Measurements from ENCODE around the gene SETBP1. TPM values are rescaled to one million over a fixed set of nuclear protein-coding genes. Genes with fewer than 3 reads are reported as not detected.

Gene SETBP1
- total and polyA plus RNA-seq, 2 of the 8 experiments (the other 6 are each of a cell fraction or from before 2014, with no cell fraction given), result 2.0 to 6.5 TPM

DNA sequence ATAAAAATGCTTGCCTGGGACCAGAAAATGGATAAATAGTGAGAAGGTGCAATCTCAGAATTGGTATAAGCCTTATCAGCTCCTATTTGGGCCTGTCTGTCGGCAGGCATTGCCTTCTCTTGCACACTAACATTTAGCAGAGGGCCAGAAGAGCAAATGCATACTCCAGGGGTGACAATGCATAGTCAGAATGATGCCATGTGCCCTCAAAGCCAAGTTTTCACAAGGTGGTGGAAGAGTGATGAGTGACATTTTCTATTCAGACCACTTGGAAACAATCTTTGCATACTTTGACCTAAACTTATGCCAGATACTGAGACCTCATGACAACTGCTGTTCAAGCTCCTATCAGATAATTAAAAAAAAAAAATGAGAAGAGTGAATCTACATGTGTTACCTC, 276.3 kb downstream of the SETBP1 start:
- H2BK15ac ChIP-seq (ENCODE audit: low read length), result no peak overlapping the region
- H4K8ac ChIP-seq (ENCODE audit: extremely low read depth, insufficient read depth, low read length), result no peak overlapping the region
- no peak overlapping the region for H2AFZ ChIP-seq (ENCODE audit: low read length)
- no peak overlapping the region for H3K18ac ChIP-seq (ENCODE audit: extremely low read depth, low read length)
- no peak overlapping the region for H3K4ac ChIP-seq (replicated peaks; ENCODE audit: insufficient read length, low read depth, low read length)
- H3K4me2 ChIP-seq (ENCODE audit: insufficient read depth in 1 of 2, low read depth in 2 of 2, low read length in 2 of 2), result no peak overlapping the region
- H2BK5ac ChIP-seq (ENCODE audit: low read depth, low read length), result no peak overlapping the region
- no peak overlapping the region for H3K9ac ChIP-seq (replicated peaks in 1 of 4; ENCODE audit: extremely low read depth in 1 of 4, low read depth in 3 of 4, low read length in 3 of 4)
- no peak overlapping the region for H3K14ac ChIP-seq (ENCODE audit: insufficient read length)
- no peaks in the 10 kb centered on the region for H4K20me1 ChIP-seq (replicated peaks in 1 of 2; ENCODE audit: control insufficient read depth in 1 of 2, insufficient read depth in 2 of 2, low read length in 2 of 2)
- no peak overlapping the region for H2BK12ac ChIP-seq (ENCODE audit: low read depth, low read length)
- ChIA-PET CTCF (ENCODE audit: partially characterized antibody) (interaction anchor here (0.6 to 1.1 kb wide), 2 partner anchors 16 to 17 kb away, joined by 3 to 4 read pairs; no protein-coding TSS in a partner anchor), POLR2A (ENCODE audit: partially characterized antibody) (no interaction called here)
- no peak for FAIRE-seq
- H3K79me2 ChIP-seq (ENCODE audit: control insufficient read depth in 1 of 2, insufficient read depth in 2 of 2, low read length in 2 of 2), result no peaks in the 10 kb centered on the region
- no peaks in the 10 kb centered on the region for H3K23me2 ChIP-seq (ENCODE audit: low read depth, low read length)
- no peak overlapping the region for H3K4me3 ChIP-seq (ENCODE audit: extremely low read depth in 1 of 4, insufficient read depth in 2 of 4, low read depth in 3 of 4, low read length in 4 of 4)
- H2BK120ac ChIP-seq (replicated peaks; ENCODE audit: low read depth, low read length), result no peak overlapping the region
- H3K4me1 ChIP-seq (replicated peaks in 1 of 4; ENCODE audit: control insufficient read depth in 3 of 4, insufficient read depth in 4 of 4, low read length in 3 of 4), result no peaks in the 10 kb centered on the region
- no peak overlapping the region for H2AK5ac ChIP-seq (ENCODE audit: low read depth, low read length)
- DNase-seq (ENCODE audit: low read depth in 1 of 2, low spot score in 2 of 2), result no peak
- H3K79me1 ChIP-seq (ENCODE audit: low read depth, low read length), result no peaks in the 10 kb centered on the region
- H4K91ac ChIP-seq (replicated peaks; ENCODE audit: insufficient read length, low read length), result no peak overlapping the region
- 76% methylated on average over 1 of the region's 1 CpG; no CpG with 5 or more reads in 1 of the 2 experiments for WGBS, 2 experiments (ENCODE audit: extremely low coverage in 1 of 2, insufficient coverage in 1 of 2, insufficient read length in 1 of 2, insufficient replicate concordance in 2 of 2, low coverage in 1 of 2, low lambda C conversion rate in 2 of 2, missing lambda C conversion rate in 1 of 2)
- no peak overlapping the region for H4K5ac ChIP-seq (ENCODE audit: insufficient read length, low read depth, low read length)
- H3K27me3 ChIP-seq (replicated peaks in 1 of 4; ENCODE audit: control insufficient read depth in 3 of 4, extremely low read depth in 1 of 4, insufficient read depth in 3 of 4, low read length in 3 of 4), result no peaks in the 10 kb centered on the region
- H3K23ac ChIP-seq (ENCODE audit: insufficient read length), result no peak overlapping the region
- no peaks in the 10 kb centered on the region for H3K36me3 ChIP-seq (ENCODE audit: control insufficient read depth in 2 of 4, insufficient read depth in 4 of 4, low read length in 3 of 4)
- no peak overlapping the region for H2BK20ac ChIP-seq (ENCODE audit: low read length)
- H3K56ac ChIP-seq (replicated peaks; ENCODE audit: insufficient read length, low read depth, low read length), result no peak overlapping the region
- no peak overlapping the region for H3K27ac ChIP-seq (ENCODE audit: low read depth, low read length)
- no peak for TF ChIP-seq TAF7 (optimal IDR thresholded peaks at IDR 0.05; ENCODE audit: borderline replicate concordance, low read depth, low read length)
- no peak for TF ChIP-seq CTBP2 (IDR thresholded peaks at IDR 0.05; ENCODE audit: borderline replicate concordance, insufficient read depth, insufficient read length, low read length)
- TF ChIP-seq GTF2F1 (IDR thresholded peaks at IDR 0.05; ENCODE audit: borderline replicate concordance, low read depth, low read length), result no peak
- TF ChIP-seq SP4 (IDR thresholded peaks at IDR 0.05; ENCODE audit: low read length), result no peak
- no peak for TF ChIP-seq POLR2AphosphoS5 (IDR thresholded peaks at IDR 0.05; ENCODE audit: low read depth, low read length)
- no peak for TF ChIP-seq BRCA1 (IDR thresholded peaks at IDR 0.05; ENCODE audit: low read depth, low read length)
- TF ChIP-seq RAD21 (IDR thresholded peaks at IDR 0.05 in 1 of 2, conservative IDR thresholded peaks at IDR 0.05 in 1 of 2; ENCODE audit: low read depth in 2 of 2, low read length in 2 of 2), result no peak
- no peak for TF ChIP-seq SAP30 (IDR thresholded peaks at IDR 0.05; ENCODE audit: insufficient read depth, insufficient replicate concordance, low read length)
- no peak for TF ChIP-seq FOSL1 (IDR thresholded peaks at IDR 0.05; ENCODE audit: insufficient read depth, low read depth, low read length)
- TF ChIP-seq BCL11A (IDR thresholded peaks at IDR 0.05; ENCODE audit: low read depth in 2 of 2, low read length in 2 of 2), result no peak
- TF ChIP-seq RBBP5 (IDR thresholded peaks at IDR 0.05; ENCODE audit: borderline replicate concordance, low read depth, low read length), result no peak
- no peaks in the 10 kb centered on the region for H3K9me3 ChIP-seq (ENCODE audit: insufficient read depth in 2 of 2, low read depth in 1 of 2, low read length in 1 of 2)

Measured in H1 (cell line).